Stomach (tissue), 9 donors: ENCODE data around the gene GLCCI1. TPM values are rescaled to one million over a fixed set of nuclear protein-coding genes. Genes with fewer than 3 reads are reported as not detected.

ENCODE experiments used
- DNase-seq, 2 donors: peaks; one replicate each; pipeline versions ENCODE4 v3.0.0 to v3.0.0-alpha.2; 2013 to 2019
- H3K27ac ChIP-seq, 5 donors: fragments of 200-600 bp in 4 of 5; sonication (generic) in 4 of 5; one replicate each; pipeline ENCODE4 v1.5.1; 2013 to 2019; ENCODE audit warnings: mild to moderate bottlenecking in 1 of 5, moderate library complexity in 1 of 5
- H3K27me3 ChIP-seq, 3 donors: fragments of 200-600 bp; sonication (generic); one replicate each; pipeline ENCODE4 v1.5.1; 2017 to 2019; ENCODE audit warnings: mixed run types in 1 of 3
- H3K36me3 ChIP-seq, 4 donors: fragments of 200-600 bp; sonication (generic); 1 replicate in 3 of 4; 2 replicates in 1 of 4; pipeline ENCODE4 v1.5.1; 2016 to 2019
- H3K4me1 ChIP-seq, 4 donors: fragments of 200-600 bp; sonication (generic); one replicate each; pipeline ENCODE4 v1.5.1; 2016 to 2019
- H3K4me3 ChIP-seq, 4 donors: fragments of 200-600 bp; sonication (generic) in 3 of 4; one replicate each; pipeline ENCODE4 v1.5.1; 2016 to 2019; ENCODE audit warnings: mild to moderate bottlenecking in 1 of 4
- H3K9me3 ChIP-seq, 4 donors: fragments of 200-600 bp; sonication (generic); one replicate each; pipeline ENCODE4 v1.5.1; 2016 to 2019
- CTCF ChIP-seq, 7 experiments: fragments of 450-650 bp in 4 of 7; fragments of 200-600 bp in 3 of 7; sonication (generic) in 3 of 7; IDR thresholded peaks; one replicate each; pipeline ENCODE4 v1.5.1; 2016 to 2019; ENCODE audit warnings: antibody characterized with exemption in 7 of 7, control low read depth in 2 of 7, mild to moderate bottlenecking in 1 of 7
- EP300 ChIP-seq: sonication (generic); formaldehyde crosslinking; IDR thresholded peaks from one replicate; pipeline ENCODE4 v1.6.1; 2017; ENCODE audit warnings: antibody characterized with exemption
- POLR2A ChIP-seq, 4 donors: fragments of 450-650 bp; IDR thresholded peaks; one replicate each; pipeline ENCODE4 v1.6.1; 2016; ENCODE audit warnings: antibody characterized with exemption in 4 of 4, control low read depth in 2 of 4, mild to moderate bottlenecking in 1 of 4, moderate library complexity in 1 of 4
- POLR2AphosphoS5 ChIP-seq, 3 donors: sonication (generic); formaldehyde crosslinking; IDR thresholded peaks; one replicate each; pipeline ENCODE4 v1.6.1; 2016; ENCODE audit warnings: antibody characterized with exemption in 3 of 3
- WGBS, 5 donors: extraction: QIAGEN DNeasy Blood & Tissue Kit in 3 of 5; methylation state at CpG; one replicate each; pipeline versions ENCODE4 v1.1.5 to v1.1.7; 2013 to 2018; 5-methylcytosine and 5-hydroxymethylcytosine counted together
- intact Hi-C: fragments of 100-400 bp; cut with DNase I; formaldehyde crosslinking; loops from one replicate; pipeline ENCODE4 v1.15.1; 2023; ENCODE audit warnings: low total_unique reads
- polyA plus RNA-seq, 3 donors: library from polyadenylated mRNA; stranded (reverse); fragments of 200-250 nt; gene quantifications; one replicate each; pipeline ENCODE4 v1.2.3, GENCODE V29; 2013
- total RNA-seq, 5 donors: library from RNA; depleted of rRNA; stranded (reverse); fragments of >200 nt; gene quantifications; one replicate each; pipeline versions ENCODE4 v1.1.0 to v1.2.3, GENCODE V29; 2014 to 2016
- donor health status: healthy with polysubstance abuse.
- donor health status: Bipolar disorder and iron deficiency.
- donor health status: healthy.

GLCCI1 gene
- total and polyA plus RNA-seq, 8 donors = 2.6 to 60.9 (median 14.9) TPM

GRCh38 chr7:8003077-8003476 lies 34.5 kb downstream of the GLCCI1 start:
- 43 to 69% (median 58%) methylated on average over 3 of the region's 3 CpGs for WGBS, 5 donors
- H3K4me3 ChIP-seq = no peak overlapping the region
- peaks cover 0 to 4% (median 0%) of the 10 kb centered on the region in 4 donors for H3K4me1 ChIP-seq
- H3K9me3 ChIP-seq = peaks cover 0 to 14% (median 6%) of the 10 kb centered on the region in 4 donors
- peak in 1 of 2 donors; percentile 46 for DNase-seq
- H3K27ac ChIP-seq = no peak overlapping the region
- peaks cover 0 to 34% (median 31%) of the 10 kb centered on the region in 4 donors for H3K36me3 ChIP-seq
- intact Hi-C loops = no loop called here
- TF ChIP-seq EP300 = no peak
- TF ChIP-seq POLR2A (IDR thresholded peaks at IDR 0.05) = no peak
- TF ChIP-seq CTCF (IDR thresholded peaks at IDR 0.05) = no peak
- no peak for TF ChIP-seq POLR2AphosphoS5 (IDR thresholded peaks at IDR 0.05)
- no peaks in the 10 kb centered on the region for H3K27me3 ChIP-seq

- peaks cover 0 to 14% (median 6%) of the 10 kb centered on the region in 4 donors for H3K9me3 ChIP-seq
- intact Hi-C loops = no loop called here
- H3K4me3 ChIP-seq = no peak overlapping the region
- H3K27ac ChIP-seq = no peak overlapping the region
- DNase-seq = no peak
- peaks cover 0 to 4% (median 0%) of the 10 kb centered on the region in 4 donors for H3K4me1 ChIP-seq
- peaks cover 0 to 39% (median 38%) of the 10 kb centered on the region in 4 donors for H3K36me3 ChIP-seq
- H3K27me3 ChIP-seq = no peaks in the 10 kb centered on the region
- whole genome bisulfite sequencing, 5 donors = 18 to 56% (median 25%) methylated on average over 1 of the region's 1 CpG
- TF ChIP-seq CTCF (IDR thresholded peaks at IDR 0.05) (no peak), POLR2AphosphoS5 (IDR thresholded peaks at IDR 0.05) (no peak), POLR2A (IDR thresholded peaks at IDR 0.05) (no peak), EP300 (no peak)
Observed at GRCh38 chr7:8005279-8005678, 36.7 kb downstream of the GLCCI1 start.

- H3K4me1 ChIP-seq = peaks cover 0 to 12% (median 10%) of the 10 kb centered on the region in 4 donors
- peak in 1 of 2 donors; percentile 29 for DNase-seq
- H3K4me3 ChIP-seq = no peak overlapping the region
- H3K9me3 ChIP-seq = no peaks in the 10 kb centered on the region
- no peak overlapping the region for H3K27ac ChIP-seq
- TF ChIP-seq CTCF (IDR thresholded peaks at IDR 0.05) = no peak
- no peak for TF ChIP-seq POLR2AphosphoS5 (IDR thresholded peaks at IDR 0.05)
- TF ChIP-seq POLR2A (IDR thresholded peaks at IDR 0.05) = no peak
- no peak for TF ChIP-seq EP300
- peaks cover 0 to 6% (median 0%) of the 10 kb centered on the region in 4 donors for H3K36me3 ChIP-seq
- intact Hi-C loops = no loop called here
- H3K27me3 ChIP-seq = no peaks in the 10 kb centered on the region
Observed at GRCh38 chr7:8014399-8014798, 45.8 kb downstream of the GLCCI1 start.

- no peaks in the 10 kb centered on the region for H3K27me3 ChIP-seq
- WGBS, 5 donors = 69 to 93% (median 85%) methylated on average over 1 of the region's 1 CpG
- peaks cover 0 to 12% (median 10%) of the 10 kb centered on the region in 4 donors for H3K4me1 ChIP-seq
- no peak overlapping the region for H3K27ac ChIP-seq
- H3K4me3 ChIP-seq = no peak overlapping the region
- DNase-seq = peak in 1 of 2 donors; percentile 7
- intact Hi-C loops = no loop called here
- H3K9me3 ChIP-seq = no peaks in the 10 kb centered on the region
- TF ChIP-seq EP300 (no peak), POLR2AphosphoS5 (IDR thresholded peaks at IDR 0.05) (no peak)
- peaks cover 0 to 6% (median 0%) of the 10 kb centered on the region in 4 donors for H3K36me3 ChIP-seq
Observed at GRCh38 chr7:8015100-8015745, 46.6 kb downstream of the GLCCI1 start.

- H3K36me3 ChIP-seq = peaks cover 0 to 6% (median 0%) of the 10 kb centered on the region in 4 donors
- TF ChIP-seq EP300 = no peak
- no peak for TF ChIP-seq POLR2AphosphoS5 (IDR thresholded peaks at IDR 0.05)
- no peak for TF ChIP-seq POLR2A (IDR thresholded peaks at IDR 0.05)
- no peak for TF ChIP-seq CTCF (IDR thresholded peaks at IDR 0.05)
- H3K4me1 ChIP-seq = peaks cover 0 to 12% (median 10%) of the 10 kb centered on the region in 4 donors
- no peaks in the 10 kb centered on the region for H3K9me3 ChIP-seq
- intact Hi-C loops = no loop called here
- no peak for DNase-seq
- no peak overlapping the region for H3K27ac ChIP-seq
- H3K4me3 ChIP-seq = no peak overlapping the region
- no peaks in the 10 kb centered on the region for H3K27me3 ChIP-seq
- WGBS, 5 donors = 86 to 98% (median 97%) methylated on average over 4 of the region's 4 CpGs
Observed at GRCh38 chr7:8015746-8016120, 47.1 kb downstream of the GLCCI1 start.
